Activated CD4-positive, alpha-beta T cell treated with anti-CD3 and anti-CD28 coated beads for 36 hours (primary cell): ENCODE measurements around the gene GCC1. TPM values are rescaled to one million over a fixed set of nuclear protein-coding genes. Genes with fewer than 3 reads are reported as not detected.

Source experiments
- ATAC-seq: fragments of 200-7000 bp; cut with Tn5 transposase; one replicate; pipeline ENCODE4 v1.10.0; 2021; ENCODE audit warnings: mild to moderate bottlenecking, moderate library complexity
- CTCF ChIA-PET: fragments of 350-600 bp; sonication (Branson Sonifier 250); formaldehyde crosslinking; loops from one replicate; lab custom pipeline; 2021; ENCODE audit warnings: antibody characterized with exemption; lab: Charles Lee
- POLR2A ChIA-PET: fragments of 350-600 bp; sonication (Branson Sonifier 250); formaldehyde crosslinking; loops from one replicate; lab custom pipeline; 2021; ENCODE audit warnings: antibody characterized with exemption, inconsistent platforms; lab: Charles Lee
- DNase-seq: peaks from one replicate; pipeline ENCODE4 v3.0.0-alpha.2; 2020
- H3K27ac Mint-ChIP-seq: one replicate; pipeline ENCODE4 v1.8.0; 2021; ENCODE audit warnings: mixed read lengths
- H3K27me3 Mint-ChIP-seq: one replicate; pipeline ENCODE4 v1.8.0; 2021; ENCODE audit warnings: mixed read lengths
- H3K36me3 Mint-ChIP-seq: one replicate; pipeline ENCODE4 v1.8.0; 2021; ENCODE audit warnings: low read depth, mixed read lengths
- H3K4me1 Mint-ChIP-seq: one replicate; pipeline ENCODE4 v1.8.0; 2021; ENCODE audit warnings: mixed read lengths
- H3K4me3 Mint-ChIP-seq: one replicate; pipeline ENCODE4 v1.8.0; 2021; ENCODE audit warnings: mild to moderate bottlenecking, moderate library complexity, mixed read lengths
- H3K9me3 Mint-ChIP-seq: one replicate; pipeline ENCODE4 v1.8.0; 2021; ENCODE audit warnings: low read depth, mixed read lengths
- intact Hi-C, 2 experiments: fragments of 100-400 bp; cut with DNase I in 1 of 2; cut with micrococcal nuclease in 1 of 2; formaldehyde crosslinking; loops; one replicate each; pipeline versions ENCODE4 v1.14.2 to v1.15.1; 2022 to 2024; cut with DNase I, micrococcal nuclease
- total RNA-seq, 2 experiments: library from RNA; stranded (reverse); gene quantifications; one replicate each; pipeline ENCODE4 v1.2.3, GENCODE V29; 2021

Gene GCC1
- total RNA-seq, 2 experiments from 2014 or later: 11.5 to 13.9 TPM

DNA sequence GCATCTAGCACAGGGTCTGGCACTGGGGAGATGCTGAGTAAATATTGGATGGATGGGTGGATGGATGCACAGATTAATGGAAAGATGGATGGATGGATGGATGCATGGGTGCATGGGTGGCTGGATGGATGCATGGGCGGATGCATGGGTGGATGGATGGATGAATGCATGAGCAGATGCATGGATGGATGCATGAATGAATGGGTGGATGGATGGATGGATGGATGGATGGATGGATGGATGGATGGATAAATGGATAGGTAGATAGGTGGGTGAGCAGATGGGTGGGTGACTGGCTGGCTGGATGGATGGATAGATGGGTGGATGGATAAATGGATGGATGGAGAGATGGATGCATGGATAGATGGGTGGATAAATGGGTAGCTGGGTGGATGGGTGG is 26.9 kb upstream of the GCC1 start:
- no peaks in the 10 kb centered on the region for H3K4me1 Mint-ChIP-seq
- H3K9me3 Mint-ChIP-seq: no peaks in the 10 kb centered on the region
- ChIA-PET POLR2A (no interaction called here), CTCF (no interaction called here)
- DNase-seq (no peak), ATAC-seq (no peak)
- no peaks in the 10 kb centered on the region for H3K36me3 Mint-ChIP-seq
- H3K27me3 Mint-ChIP-seq: peaks cover 17% of the 10 kb centered on the region
- no peak overlapping the region for H3K27ac Mint-ChIP-seq
- no peak overlapping the region for H3K4me3 Mint-ChIP-seq
- intact Hi-C loops: no loop called here

DNA sequence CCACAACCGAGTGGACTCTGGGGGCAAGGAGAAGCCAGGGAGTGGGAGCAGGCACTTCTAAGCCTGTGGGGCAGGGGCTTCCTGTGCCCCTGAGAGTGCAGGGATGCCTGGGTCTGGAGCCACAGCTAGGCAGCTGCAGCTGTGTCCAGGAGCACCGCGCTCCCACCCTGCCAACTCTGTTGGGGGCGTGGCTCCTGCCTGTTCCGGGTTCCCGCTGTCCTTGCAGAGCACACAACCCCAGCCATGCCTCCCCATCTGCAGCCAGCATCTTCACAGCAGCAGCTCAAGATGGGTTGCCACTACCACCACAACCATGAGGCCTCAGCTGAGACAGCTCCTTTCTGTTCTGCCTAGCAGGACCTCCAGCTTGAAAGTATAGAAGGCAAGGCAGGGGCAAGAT is 23.9 kb upstream of the GCC1 start:
- no peak for DNase-seq
- ChIA-PET CTCF (no interaction called here), POLR2A (no interaction called here)
- intact Hi-C loops: no loop called here
- H3K27me3 Mint-ChIP-seq: peaks cover 11% of the 10 kb centered on the region
- no peak overlapping the region for H3K4me3 Mint-ChIP-seq
- H3K9me3 Mint-ChIP-seq: no peaks in the 10 kb centered on the region
- no peak overlapping the region for H3K27ac Mint-ChIP-seq
- no peaks in the 10 kb centered on the region for H3K4me1 Mint-ChIP-seq
- no peak for ATAC-seq
- no peaks in the 10 kb centered on the region for H3K36me3 Mint-ChIP-seq

DNA sequence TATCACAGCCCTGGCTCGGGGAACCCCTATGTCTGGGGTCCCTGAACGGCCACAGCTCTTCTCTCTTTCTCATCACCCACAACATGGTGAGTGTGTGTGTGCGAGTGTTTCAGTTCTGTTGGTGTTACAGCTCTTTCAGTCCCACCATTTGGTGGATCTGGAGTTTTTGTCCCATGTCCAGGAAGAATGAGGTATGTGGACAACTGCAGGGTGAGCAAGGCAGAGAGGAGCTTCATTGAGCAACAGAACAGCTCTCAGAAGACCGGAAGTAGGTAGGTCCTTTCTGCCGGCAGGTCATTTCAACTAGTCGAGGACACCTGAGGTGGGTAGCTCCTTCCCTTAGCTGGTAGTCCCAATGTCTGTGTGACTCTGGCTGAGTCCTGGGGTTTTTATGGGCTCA is 23.1 kb upstream of the GCC1 start:
- H3K4me1 Mint-ChIP-seq: no peaks in the 10 kb centered on the region
- DNase-seq (no peak), ATAC-seq (no peak)
- H3K36me3 Mint-ChIP-seq: no peaks in the 10 kb centered on the region
- peaks cover 9% of the 10 kb centered on the region for H3K27me3 Mint-ChIP-seq
- no peak overlapping the region for H3K4me3 Mint-ChIP-seq
- intact Hi-C loops: no loop called here
- H3K9me3 Mint-ChIP-seq: no peaks in the 10 kb centered on the region
- H3K27ac Mint-ChIP-seq: no peak overlapping the region
- ChIA-PET POLR2A (no interaction called here), CTCF (interaction anchor here (0.8 kb wide), 1 partner anchor 18 kb away, joined by 3 read pairs; no protein-coding TSS in a partner anchor)

DNA sequence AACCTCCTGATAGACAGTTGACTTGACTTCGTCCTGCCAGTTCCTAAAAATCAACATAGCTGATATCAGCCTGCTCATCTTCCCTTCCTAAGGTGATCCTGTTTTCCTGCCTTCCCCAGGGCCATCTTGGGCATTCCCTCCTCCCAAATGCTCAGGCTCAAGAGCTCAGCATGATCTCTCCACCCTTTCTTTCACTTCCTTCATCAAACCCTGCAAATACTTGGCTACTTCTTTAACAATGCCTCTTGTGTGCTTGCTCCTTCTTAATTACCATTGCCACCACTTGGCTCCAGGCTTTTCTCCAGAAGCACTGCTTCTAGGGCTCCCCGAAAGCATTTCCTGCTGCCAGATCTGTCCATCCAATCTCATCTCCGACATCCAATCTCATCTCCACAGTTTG is 15.5 kb upstream of the GCC1 start:
- H3K27me3 Mint-ChIP-seq: no peaks in the 10 kb centered on the region
- no peak for ATAC-seq
- intact Hi-C loops: no loop called here

DNA sequence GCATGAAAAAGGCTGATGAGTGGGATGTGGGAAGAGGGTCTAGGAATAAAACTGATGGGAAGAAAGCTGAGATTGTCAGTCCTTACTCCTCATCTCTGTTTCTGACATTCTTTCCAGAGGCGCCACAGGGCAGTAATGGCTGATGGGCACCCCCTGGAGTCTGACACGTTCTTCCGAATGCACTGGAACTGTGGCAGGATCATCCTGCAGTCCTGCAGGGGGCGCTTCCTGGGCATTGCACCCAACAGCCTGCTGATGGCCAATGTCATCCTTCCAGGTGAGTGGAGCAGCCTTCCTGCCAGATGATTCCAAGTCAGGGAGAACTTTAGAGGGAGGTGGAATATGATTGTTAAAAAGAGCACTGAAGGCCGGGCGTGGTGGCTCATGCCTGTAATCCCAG is 12.9 kb upstream of the GCC1 start:
- Mint-ChIP-seq H3K36me3 (no peaks in the 10 kb centered on the region), H3K4me3 (no peak overlapping the region), H3K4me1 (no peaks in the 10 kb centered on the region), H3K27ac (no peak overlapping the region), H3K27me3 (no peaks in the 10 kb centered on the region), H3K9me3 (no peaks in the 10 kb centered on the region)
- DNase-seq (peak; percentile 34), ATAC-seq (no peak)
- intact Hi-C loops: no loop called here
- CTCF ChIA-PET: no interaction called here
- POLR2A ChIA-PET: no interaction called here

More for the DNA sequence above, 15.5 kb upstream of the GCC1 start:
- no peaks in the 10 kb centered on the region for H3K4me1 Mint-ChIP-seq
- H3K36me3 Mint-ChIP-seq: no peaks in the 10 kb centered on the region
- H3K4me3 Mint-ChIP-seq: no peak overlapping the region
- ChIA-PET CTCF (no interaction called here), POLR2A (no interaction called here)
- no peak for DNase-seq
- H3K27ac Mint-ChIP-seq: no peak overlapping the region
- no peaks in the 10 kb centered on the region for H3K9me3 Mint-ChIP-seq

DNA sequence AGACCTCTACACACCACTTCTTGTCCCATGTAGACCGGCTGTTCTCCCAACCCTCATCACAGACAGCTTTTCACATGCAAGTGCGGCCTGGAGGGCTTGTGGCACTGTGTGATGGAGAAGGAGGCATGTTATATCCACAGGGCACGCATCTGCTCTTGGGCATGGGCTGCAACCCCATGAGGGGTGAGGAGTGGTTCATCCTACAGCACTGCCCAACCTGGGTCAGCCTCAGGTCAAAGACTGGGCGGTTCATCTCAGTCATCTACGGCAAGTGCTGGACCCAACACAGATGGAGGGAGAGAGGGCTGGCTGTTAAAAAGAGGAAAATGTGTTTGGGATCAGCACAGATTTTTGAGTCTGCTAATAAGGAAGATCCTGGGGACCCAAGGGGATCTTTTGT is 10.3 kb upstream of the GCC1 start:
- no peak overlapping the region for H3K27ac Mint-ChIP-seq
- intact Hi-C loops: no loop called here

DNA sequence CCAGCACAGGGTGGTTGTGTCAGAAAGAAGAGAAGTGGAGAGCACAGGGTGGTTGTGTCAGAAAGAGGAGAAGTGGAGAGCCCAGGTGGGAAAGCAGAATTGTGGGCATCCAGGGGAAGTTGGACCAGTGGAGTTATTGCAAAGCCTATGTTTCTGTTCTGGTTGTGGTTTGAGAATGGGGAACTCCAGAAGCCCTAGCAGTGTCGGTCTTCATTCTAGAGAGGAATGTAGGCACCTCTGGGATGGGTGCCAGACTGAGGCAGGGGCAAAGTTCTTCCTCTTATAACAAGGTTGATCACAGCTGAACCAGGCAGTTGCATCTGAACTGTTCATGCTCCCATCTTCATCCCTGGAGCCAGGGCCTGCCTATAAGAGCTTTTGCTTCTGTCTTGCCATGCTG is 9.1 kb upstream of the GCC1 start:
- Mint-ChIP-seq H3K27me3 (no peaks in the 10 kb centered on the region), H3K4me3 (no peak overlapping the region), H3K9me3 (no peaks in the 10 kb centered on the region), H3K4me1 (peaks cover 6% of the 10 kb centered on the region), H3K27ac (no peak overlapping the region), H3K36me3 (peaks cover 22% of the 10 kb centered on the region)
- ChIA-PET CTCF (no interaction called here), POLR2A (no interaction called here)
- no peak for ATAC-seq
- intact Hi-C loops: no loop called here
- DNase-seq: no peak

More for the DNA sequence above, 10.3 kb upstream of the GCC1 start:
- peaks cover 12% of the 10 kb centered on the region for H3K36me3 Mint-ChIP-seq
- H3K9me3 Mint-ChIP-seq: no peaks in the 10 kb centered on the region
- no peaks in the 10 kb centered on the region for H3K4me1 Mint-ChIP-seq
- CTCF ChIA-PET: no interaction called here
- POLR2A ChIA-PET: no interaction called here
- ATAC-seq (no peak), DNase-seq (no peak)
- no peaks in the 10 kb centered on the region for H3K27me3 Mint-ChIP-seq
- H3K4me3 Mint-ChIP-seq: no peak overlapping the region

DNA sequence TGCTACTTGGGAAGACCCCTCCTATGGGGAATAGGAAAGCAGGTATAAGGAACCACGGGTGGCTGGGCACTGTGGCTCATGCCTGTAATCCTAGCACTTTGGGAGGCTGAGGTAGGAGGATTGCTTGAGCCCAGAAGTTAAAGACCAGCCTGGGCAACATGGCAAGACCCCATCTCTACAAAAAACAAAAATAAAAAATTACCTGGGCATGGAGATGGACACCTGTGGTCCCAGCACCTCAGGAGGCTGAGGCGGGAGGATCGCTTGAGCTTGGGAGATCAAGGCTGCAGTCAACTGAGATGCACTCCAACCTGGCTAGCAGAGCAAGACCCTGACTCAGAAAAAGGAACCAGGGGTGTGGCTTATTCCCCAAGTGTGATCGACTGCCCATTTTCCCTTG is 7.2 kb upstream of the GCC1 start:
- Mint-ChIP-seq H3K27ac (no peak overlapping the region), H3K4me3 (no peak overlapping the region), H3K27me3 (no peaks in the 10 kb centered on the region), H3K4me1 (peaks cover 11% of the 10 kb centered on the region), H3K9me3 (no peaks in the 10 kb centered on the region), H3K36me3 (peaks cover 22% of the 10 kb centered on the region)
- ATAC-seq (no peak), DNase-seq (no peak)
- ChIA-PET POLR2A (no interaction called here), CTCF (interaction anchor here (0.8 kb wide), 1 partner anchor 63 kb away, joined by 3 read pairs; no protein-coding TSS in a partner anchor)
- intact Hi-C loops: no loop called here

DNA sequence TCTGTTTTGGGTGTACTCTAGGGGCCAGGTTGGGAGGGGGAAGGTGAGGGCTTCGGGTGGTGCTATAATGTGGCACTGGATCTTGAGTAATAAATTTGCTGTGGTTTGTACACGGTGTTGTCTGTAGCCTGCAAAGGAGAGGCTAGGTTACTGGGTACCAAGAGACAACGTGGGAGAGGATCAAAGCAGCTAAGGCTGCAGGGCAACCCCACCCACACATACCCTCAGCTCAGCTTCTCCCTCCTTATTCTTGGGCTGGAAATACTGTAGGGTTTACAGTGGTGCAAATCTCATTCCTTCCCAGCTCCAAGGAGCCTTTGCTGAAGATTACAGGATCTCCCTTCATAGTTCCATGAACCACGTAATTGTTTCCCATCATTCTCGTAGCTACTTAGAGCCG is 6.2 kb upstream of the GCC1 start:
- Mint-ChIP-seq H3K4me1 (peaks cover 19% of the 10 kb centered on the region), H3K4me3 (no peak overlapping the region), H3K36me3 (peaks cover 22% of the 10 kb centered on the region), H3K9me3 (no peaks in the 10 kb centered on the region), H3K27me3 (no peaks in the 10 kb centered on the region), H3K27ac (no peak overlapping the region)
- ATAC-seq (no peak), DNase-seq (no peak)
- intact Hi-C loops: no loop called here
- ChIA-PET CTCF (interaction anchor here (0.5 kb wide), 1 partner anchor 86 kb away, joined by 5 read pairs; no protein-coding TSS in a partner anchor), POLR2A (no interaction called here)

DNA sequence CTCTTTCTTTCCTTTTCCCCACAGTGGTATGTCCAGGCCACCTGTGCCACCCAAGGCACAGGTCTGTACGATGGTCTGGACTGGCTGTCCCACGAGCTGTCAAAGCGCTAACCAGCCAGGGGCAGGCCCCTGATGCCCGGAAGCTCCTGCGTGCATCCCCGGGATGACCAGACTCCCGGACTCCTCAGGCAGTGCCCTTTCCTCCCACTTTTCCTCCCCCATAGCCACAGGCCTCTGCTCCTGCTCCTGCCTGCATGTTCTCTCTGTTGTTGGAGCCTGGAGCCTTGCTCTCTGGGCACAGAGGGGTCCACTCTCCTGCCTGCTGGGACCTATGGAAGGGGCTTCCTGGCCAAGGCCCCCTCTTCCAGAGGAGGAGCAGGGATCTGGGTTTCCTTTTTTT is 5.8 kb upstream of the GCC1 start:
- POLR2A ChIA-PET: no interaction called here
- H3K27me3 Mint-ChIP-seq: no peaks in the 10 kb centered on the region
- intact Hi-C loops: no loop called here
- DNase-seq (no peak), ATAC-seq (no peak)
- CTCF ChIA-PET: no interaction called here
- H3K27ac Mint-ChIP-seq: no peak overlapping the region
- H3K9me3 Mint-ChIP-seq: no peaks in the 10 kb centered on the region
- peaks cover 22% of the 10 kb centered on the region for H3K36me3 Mint-ChIP-seq
- peaks cover 19% of the 10 kb centered on the region for H3K4me1 Mint-ChIP-seq
- no peak overlapping the region for H3K4me3 Mint-ChIP-seq

DNA sequence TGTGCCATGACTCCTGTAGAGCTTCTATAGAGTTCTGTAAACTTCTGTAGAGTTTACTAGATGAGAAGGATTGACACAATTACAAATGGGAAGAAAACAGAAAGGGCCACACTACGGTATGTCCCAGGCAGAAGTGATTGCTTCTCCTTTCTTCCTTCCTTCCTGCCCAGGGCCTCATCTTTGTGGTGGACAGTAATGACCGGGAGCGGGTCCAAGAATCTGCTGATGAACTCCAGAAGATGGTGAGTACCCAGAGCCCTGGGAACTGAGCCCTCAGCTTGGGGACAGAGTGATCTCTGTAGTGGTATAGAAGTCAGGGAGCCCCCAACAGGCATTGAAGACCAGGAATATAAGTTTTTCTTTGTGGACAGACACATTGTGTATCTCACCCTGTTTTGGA is 4.5 kb upstream of the GCC1 start:
- no peaks in the 10 kb centered on the region for H3K9me3 Mint-ChIP-seq
- H3K4me1 Mint-ChIP-seq: peaks cover 24% of the 10 kb centered on the region
- ChIA-PET CTCF (interaction anchor here (0.8 kb wide), 1 partner anchor 242 kb away, joined by 5 read pairs; no protein-coding TSS in a partner anchor), POLR2A (no interaction called here)
- peak overlapping the region; percentile 93 for H3K27ac Mint-ChIP-seq
- peaks cover 22% of the 10 kb centered on the region for H3K36me3 Mint-ChIP-seq
- no peak for ATAC-seq
- DNase-seq: no peak
- H3K27me3 Mint-ChIP-seq: no peaks in the 10 kb centered on the region
- intact Hi-C loops: loop anchor here (2.0 to 10.0 kb wide), 9 partner anchors 195 to 1465 kb away; partner anchors contain the start of genes CALU (in 1 of the 2), HILPDA (in 1 of the 2), IMPDH1 (in 1 of the 2) and LRRC4 (in 1 of the 2)
- peak overlapping the region; percentile 90 for H3K4me3 Mint-ChIP-seq

DNA sequence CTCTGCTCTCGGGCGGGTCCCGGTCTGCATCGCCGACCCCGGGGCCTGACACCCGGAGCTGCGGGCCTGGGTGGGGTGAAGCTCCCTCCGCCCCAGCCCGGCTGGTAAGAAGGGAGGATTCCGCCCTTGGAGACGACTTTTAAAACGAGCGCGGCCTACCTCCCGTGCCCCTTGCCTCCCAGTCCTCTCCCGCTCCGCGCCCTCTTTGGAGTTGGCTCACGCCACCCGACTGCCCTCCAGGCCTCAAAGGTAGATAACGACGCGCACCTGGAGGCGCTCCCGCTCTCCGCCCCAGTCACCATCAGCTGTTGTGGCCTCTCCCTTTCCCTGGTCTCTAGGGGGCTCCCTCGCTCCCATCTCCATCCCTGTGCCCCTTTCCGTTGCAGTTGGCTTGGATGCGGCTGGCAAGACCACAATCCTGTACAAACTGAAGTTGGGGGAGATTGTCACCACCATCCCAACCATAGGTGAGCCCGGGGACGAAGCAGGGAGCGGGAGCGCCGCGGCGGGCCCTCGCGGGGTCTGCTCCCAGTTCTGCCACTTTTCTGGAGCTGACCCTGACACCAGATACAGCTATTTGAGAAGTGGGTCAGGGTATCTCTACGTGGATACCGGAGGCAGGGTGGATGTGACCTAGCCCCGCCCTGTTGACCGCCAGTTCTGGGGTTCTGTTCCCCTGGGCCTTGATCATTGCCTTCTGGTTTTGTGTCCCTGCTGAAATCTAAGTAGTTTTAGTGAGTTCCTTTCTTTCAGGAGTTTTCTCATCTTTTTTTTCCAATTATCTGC is 3.5 kb upstream of the GCC1 start:
- H3K9me3 Mint-ChIP-seq: no peaks in the 10 kb centered on the region
- intact Hi-C loops: loop anchor here (1.0 to 10.0 kb wide), 12 partner anchors 62 to 1466 kb away; partner anchors contain the start of genes ZNF800 (in 2 of the 2), CALU (in 1 of the 2), HILPDA (in 1 of the 2) and IMPDH1 (in 1 of the 2)
- peaks cover 24% of the 10 kb centered on the region for H3K36me3 Mint-ChIP-seq
- DNase-seq (peak; percentile 54), ATAC-seq (peak; percentile 17)
- ChIA-PET POLR2A (no interaction called here), CTCF (interaction anchor here (0.5 to 1.3 kb wide), 5 partner anchors 16 to 360 kb away, joined by 3 to 5 read pairs (median 4); no protein-coding TSS in a partner anchor)
- no peaks in the 10 kb centered on the region for H3K27me3 Mint-ChIP-seq
- peaks cover 33% of the 10 kb centered on the region for H3K4me1 Mint-ChIP-seq
- H3K27ac Mint-ChIP-seq: peak overlapping the region; percentile 93
- H3K4me3 Mint-ChIP-seq: peak overlapping the region; percentile 90
